HepG2 (cell line): Measurements from ENCODE around the gene NUTF2. TPM values are rescaled to one million over a fixed set of nuclear protein-coding genes. Genes with fewer than 3 reads are reported as not detected.

ENCODE experiments used
- MAFK ChIP-seq, 2 experiments: IDR thresholded peaks in 1 of 2; conservative IDR thresholded peaks in 1 of 2; 2 replicates each; pipeline ENCODE4 v1.6.1; 2011; ENCODE audit warnings: improper control_type of control experiment in 2 of 2, low read length in 2 of 2
- NAIF1 ChIP-seq: sonication (generic); formaldehyde crosslinking; IDR thresholded peaks from 2 replicates; pipeline ENCODE4 v1.5.0; 2020; ENCODE audit warnings: mild to moderate bottlenecking, missing genetic modification reagents, borderline replicate concordance
- POLR2AphosphoS5 ChIP-seq: IDR thresholded peaks from 2 replicates; pipeline ENCODE4 v1.6.1; 2012; ENCODE audit warnings: low read depth, low read length
- SALL2 ChIP-seq: sonication (generic); formaldehyde crosslinking; IDR thresholded peaks from 2 replicates; pipeline ENCODE4 v1.8.1; 2023; ENCODE audit warnings: mild to moderate bottlenecking, missing genetic modification reagents, inconsistent platforms
- SNAPC4 ChIP-seq: sonication (generic); formaldehyde crosslinking; IDR thresholded peaks from 2 replicates; pipeline ENCODE4 v1.4.0; 2020; ENCODE audit warnings: mild to moderate bottlenecking, missing genetic modification reagents
- XRCC5 ChIP-seq: fragments of 200-400 bp; formaldehyde crosslinking; optimal IDR thresholded peaks from 2 replicates; pipeline ENCODE3; 2017; ENCODE audit warnings: mild to moderate bottlenecking, low read length
- ZBTB33 ChIP-seq: sonication (generic); formaldehyde crosslinking; IDR thresholded peaks from 2 replicates; pipeline ENCODE4 v1.4.0; 2020; ENCODE audit warnings: missing genetic modification reagents
- ZBTB37 ChIP-seq: sonication (generic); formaldehyde crosslinking; IDR thresholded peaks from 2 replicates; pipeline ENCODE4 v1.4.0; 2020; ENCODE audit warnings: mild to moderate bottlenecking, missing genetic modification reagents
- ZFP36L2 ChIP-seq: sonication (generic); formaldehyde crosslinking; IDR thresholded peaks from 2 replicates; pipeline ENCODE4 v1.4.0; 2020; ENCODE audit warnings: missing genetic modification reagents
- ZFP37 ChIP-seq: sonication (generic); formaldehyde crosslinking; IDR thresholded peaks from 2 replicates; pipeline ENCODE4 v1.4.0; 2020; ENCODE audit warnings: missing genetic modification reagents, borderline replicate concordance
- ZNF503 ChIP-seq: sonication (generic); formaldehyde crosslinking; IDR thresholded peaks from 2 replicates; pipeline ENCODE4 v1.4.0; 2020; ENCODE audit warnings: missing genetic modification reagents
- ZNF577 ChIP-seq: sonication (generic); formaldehyde crosslinking; IDR thresholded peaks from 2 replicates; pipeline ENCODE4 v1.4.0; 2020; ENCODE audit warnings: mild to moderate bottlenecking, low read depth, missing genetic modification reagents, borderline replicate concordance
- ZNF598 ChIP-seq: sonication (generic); formaldehyde crosslinking; IDR thresholded peaks from 2 replicates; pipeline ENCODE4 v1.5.1; 2020; ENCODE audit warnings: mild to moderate bottlenecking, missing genetic modification reagents, borderline replicate concordance
- ZNF766 ChIP-seq: sonication (generic); formaldehyde crosslinking; IDR thresholded peaks from 2 replicates; pipeline ENCODE4 v1.5.0; 2020; ENCODE audit warnings: missing genetic modification reagents, borderline replicate concordance
- polyA plus RNA-seq, 8 experiments: library from polyadenylated mRNA; depleted of rRNA in 3 of 8; stranded (reverse) in 7 of 8; unstranded in 1 of 8; fragments of >200 nt; fragmentation: Illumina TruSeq in 4 of 8; extraction: Trizol in 4 of 8; gene quantifications; 2 replicates each; pipeline versions ENCODE4 v1.2.1 to v1.2.3, GENCODE V29; 2011 to 2016; ENCODE audit warnings: low read depth in 4 of 8, missing spikeins in 1 of 8, mixed read lengths in 1 of 8; ENCODE audit not compliant: insufficient read depth in 1 of 8
- total RNA-seq, 5 experiments: library from RNA; depleted of rRNA; stranded (reverse); fragments of >200 nt; fragmentation: Illumina TruSeq; extraction: Trizol; gene quantifications; 2 replicates each; pipeline ENCODE4 v1.2.3, GENCODE V29; 2016; ENCODE audit warnings: low read depth in 1 of 5

NUTF2 gene
- total and polyA plus RNA-seq, 2 of the 13 experiments (the other 11 are each of a cell fraction or from before 2014, with no cell fraction given): 168 to 214 TPM

- peak; percentile 29; the same call in 1 of the 2 replicates for TF ChIP-seq ZNF503 (CRISPR knock-in tag)
- peak; percentile 51; the same call in 1 of the 2 replicates for TF ChIP-seq ZFP36L2 (CRISPR knock-in tag)
- TF ChIP-seq ZBTB33 (CRISPR knock-in tag): peak; percentile 76
- TF ChIP-seq POLR2AphosphoS5: peak; percentile 81
- TF ChIP-seq ZNF577 (CRISPR knock-in tag): no peak
- peak; percentile 96 for TF ChIP-seq XRCC5
- TF ChIP-seq SALL2 (CRISPR knock-in tag): peak; percentile 71; the same call in 1 of the 2 replicates
- TF ChIP-seq MAFK (conservative IDR thresholded peaks at IDR 0.05 in 1 of 2, IDR thresholded peaks at IDR 0.05 in 1 of 2; ENCODE audit: low read length in 2 of 2): no peak
- TF ChIP-seq ZNF766: no peak
- TF ChIP-seq SNAPC4 (CRISPR knock-in tag): no peak
- TF ChIP-seq ZNF598 (CRISPR knock-in tag): peak; percentile 98
- TF ChIP-seq ZFP37 (CRISPR knock-in tag): no peak
- no peak for TF ChIP-seq ZBTB37 (CRISPR knock-in tag)
- TF ChIP-seq NAIF1 (CRISPR knock-in tag): no peak
Observed at GRCh38 chr16:67841816-67842508, 4.8 kb upstream of the NUTF2 start, which contains the start of gene THAP11 (continued).
